GM12891 (cell line): ENCODE results near the gene SPATA6L.

Experiments
- POLR2AphosphoS5 ChIP-seq: IDR thresholded peaks from 2 replicates; pipeline ENCODE4 v1.6.1; 2011; ENCODE audit warnings: low read depth, low read length, control low read depth
- TAF1 ChIP-seq: IDR thresholded peaks from 2 replicates; pipeline ENCODE4 v1.6.1; 2011; ENCODE audit warnings: low read depth, low read length, control low read depth

GRCh38 chr9:4581035-4581760 is 85.1 kb downstream of the SPATA6L start:
- TF ChIP-seq TAF1 (no peak), POLR2AphosphoS5 (no peak)
